PC-3 (cell line): ENCODE results near the gene ZWILCH.

Experiments
- CTCF ChIP-seq: fragments of 300-600 bp; sonication (generic); conservative IDR thresholded peaks from 2 replicates; pipeline ENCODE4 v1.5.1; 2017; ENCODE audit warnings: antibody characterized with exemption, low read depth, mild to moderate bottlenecking, low read length
- EZH2 ChIP-seq: fragments of 300-600 bp; sonication (generic); IDR thresholded peaks from one replicate; pipeline ENCODE4 v1.6.1; 2017; ENCODE audit warnings: antibody characterized with exemption, mild to moderate bottlenecking, low read length; ENCODE audit not compliant: unreplicated experiment
- EZH2phosphoT487 ChIP-seq: fragments of 300-600 bp; sonication (generic); IDR thresholded peaks from 2 replicates; pipeline ENCODE4 v1.6.1; 2018; ENCODE audit warnings: mild to moderate bottlenecking, antibody characterized with exemption, low read length, borderline replicate concordance

- TF ChIP-seq CTCF: no peak
- no peak for TF ChIP-seq EZH2phosphoT487
- TF ChIP-seq EZH2: no peak
These were observed 62.8 kb downstream of the ZWILCH start for GRCh38 chr15:66567897-66568296.
